GM21576 (cell line): ENCODE results near the gene YAP1.

Experiments used
- ATAC-seq: cut with Tn5 transposase; IDR thresholded peaks from one replicate; pipeline ENCODE4 v1.9.1; 2021; ENCODE audit warnings: mild to moderate bottlenecking, moderate library complexity; ENCODE audit not compliant: unreplicated experiment

YAP1 gene

DNA sequence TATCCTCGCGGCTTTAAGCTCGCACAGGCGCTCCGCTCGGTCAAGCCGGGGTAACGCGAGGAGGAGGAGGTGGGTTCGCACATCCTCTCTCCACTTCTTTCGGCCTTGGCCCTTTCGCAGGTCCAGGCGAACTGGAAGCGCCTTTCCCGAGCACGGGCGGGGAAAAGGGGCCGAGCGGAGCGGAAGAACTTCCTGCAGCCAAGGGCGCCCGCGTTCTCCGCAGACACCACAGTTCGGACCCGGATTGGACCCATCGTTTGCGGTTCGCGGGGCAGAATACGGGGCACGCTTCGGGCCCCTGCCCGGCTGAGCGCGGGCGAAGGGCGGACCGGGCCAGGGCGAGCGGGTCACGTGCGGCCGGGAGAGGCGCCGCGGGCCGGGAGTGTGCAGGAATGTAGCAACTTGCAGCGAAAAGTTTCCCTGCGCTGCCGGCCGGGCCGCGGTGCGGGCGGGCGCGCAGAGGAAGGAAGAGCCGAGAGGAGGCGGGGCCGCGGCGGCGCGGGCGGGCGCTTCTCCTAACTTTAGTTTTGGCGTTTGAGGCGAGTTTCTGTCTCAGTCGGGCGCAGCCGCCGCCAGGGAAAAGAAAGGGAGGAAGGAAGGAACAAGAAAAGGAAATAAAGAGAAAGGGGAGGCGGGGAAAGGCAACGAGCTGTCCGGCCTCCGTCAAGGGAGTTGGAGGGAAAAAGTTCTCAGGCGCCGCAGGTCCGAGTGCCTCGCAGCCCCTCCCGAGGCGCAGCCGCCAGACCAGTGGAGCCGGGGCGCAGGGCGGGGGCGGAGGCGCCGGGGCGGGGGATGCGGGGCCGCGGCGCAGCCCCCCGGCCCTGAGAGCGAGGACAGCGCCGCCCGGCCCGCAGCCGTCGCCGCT, at the start of gene YAP1:
TSS of gene YAP1 (plus strand) at position 552 of the 865 bp plus-strand sequence. CDS start 402 bp downstream, outside the sequence.
- peak; percentile 87 for ATAC-seq

DNA sequence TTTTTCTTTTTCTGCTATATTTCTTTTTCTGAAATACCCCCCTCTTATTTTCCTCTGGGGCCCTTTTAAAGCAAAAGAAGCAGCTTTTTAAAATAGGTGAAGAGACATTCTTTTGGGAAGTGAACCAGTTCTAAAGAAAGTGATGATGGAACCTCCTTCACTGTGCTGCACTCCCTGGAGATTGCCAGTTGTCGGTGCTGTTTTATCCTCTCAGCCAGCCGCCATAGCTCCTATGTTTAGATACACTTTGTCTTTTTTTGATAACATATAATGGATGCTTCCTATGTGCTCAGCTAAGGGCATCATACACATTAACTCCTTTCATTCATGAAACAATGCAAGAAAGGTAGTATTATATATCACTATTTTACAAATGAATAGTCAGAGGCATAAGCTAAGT, 49.0 kb upstream of the YAP1 start:
- no peak for ATAC-seq

DNA sequence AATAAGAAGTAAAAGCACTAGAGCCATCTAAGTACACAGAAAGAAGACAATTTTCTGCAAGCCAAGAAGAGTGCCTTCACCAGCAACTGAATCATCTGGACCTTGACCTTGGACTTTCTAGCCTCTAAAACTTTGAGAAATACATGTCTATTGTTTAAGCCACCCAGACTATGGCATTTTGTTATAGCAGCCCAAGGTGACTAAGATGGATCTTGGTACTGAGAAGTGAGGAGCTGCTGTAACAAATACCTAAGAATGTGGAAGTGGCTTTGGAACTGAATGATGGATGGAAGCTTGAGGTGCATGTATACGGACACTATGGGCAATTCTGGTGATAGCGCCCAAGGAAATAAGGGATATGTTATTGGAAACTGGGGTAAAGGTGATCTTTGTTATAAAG, 48.1 kb upstream of the YAP1 start:
- ATAC-seq = no peak

DNA sequence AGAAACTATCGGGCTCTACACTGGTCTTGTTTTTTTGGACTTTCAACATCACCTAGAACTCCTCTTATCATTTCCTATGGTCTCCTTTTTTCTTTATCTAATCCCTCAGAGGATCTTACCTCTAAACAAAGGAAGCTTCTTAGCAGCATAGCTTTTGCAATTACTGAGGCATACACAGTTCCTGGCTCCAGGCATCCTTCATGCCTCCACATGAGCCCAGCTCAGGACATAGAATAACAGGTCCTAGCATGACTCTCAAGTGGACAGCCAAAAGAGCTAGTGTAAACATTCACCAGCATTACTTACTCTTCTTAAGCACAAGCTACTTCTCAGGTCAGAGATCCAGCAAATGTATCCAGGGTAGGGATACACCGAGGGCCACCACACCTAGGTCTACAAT, 45.9 kb upstream of the YAP1 start:
- no peak for ATAC-seq

DNA sequence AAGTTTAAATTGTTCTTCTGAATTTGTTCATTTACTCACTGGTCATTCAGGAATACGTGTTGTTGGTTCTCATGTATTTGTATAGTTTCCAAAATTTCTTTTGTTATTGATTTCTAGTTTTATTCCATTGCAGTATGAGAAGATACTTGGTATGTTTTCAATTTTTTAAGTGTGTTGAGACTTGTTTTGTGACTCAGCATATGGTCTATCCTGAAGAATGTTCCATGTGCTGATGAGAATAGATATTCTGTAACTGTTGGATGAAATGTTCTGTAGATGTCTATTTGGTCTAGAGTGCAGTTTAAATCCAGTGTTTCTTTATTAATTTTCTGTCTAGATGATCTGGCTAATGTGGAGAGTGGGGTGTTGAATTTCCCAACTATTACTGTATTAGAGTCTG, 39.5 kb upstream of the YAP1 start:
- ATAC-seq = no peak

DNA sequence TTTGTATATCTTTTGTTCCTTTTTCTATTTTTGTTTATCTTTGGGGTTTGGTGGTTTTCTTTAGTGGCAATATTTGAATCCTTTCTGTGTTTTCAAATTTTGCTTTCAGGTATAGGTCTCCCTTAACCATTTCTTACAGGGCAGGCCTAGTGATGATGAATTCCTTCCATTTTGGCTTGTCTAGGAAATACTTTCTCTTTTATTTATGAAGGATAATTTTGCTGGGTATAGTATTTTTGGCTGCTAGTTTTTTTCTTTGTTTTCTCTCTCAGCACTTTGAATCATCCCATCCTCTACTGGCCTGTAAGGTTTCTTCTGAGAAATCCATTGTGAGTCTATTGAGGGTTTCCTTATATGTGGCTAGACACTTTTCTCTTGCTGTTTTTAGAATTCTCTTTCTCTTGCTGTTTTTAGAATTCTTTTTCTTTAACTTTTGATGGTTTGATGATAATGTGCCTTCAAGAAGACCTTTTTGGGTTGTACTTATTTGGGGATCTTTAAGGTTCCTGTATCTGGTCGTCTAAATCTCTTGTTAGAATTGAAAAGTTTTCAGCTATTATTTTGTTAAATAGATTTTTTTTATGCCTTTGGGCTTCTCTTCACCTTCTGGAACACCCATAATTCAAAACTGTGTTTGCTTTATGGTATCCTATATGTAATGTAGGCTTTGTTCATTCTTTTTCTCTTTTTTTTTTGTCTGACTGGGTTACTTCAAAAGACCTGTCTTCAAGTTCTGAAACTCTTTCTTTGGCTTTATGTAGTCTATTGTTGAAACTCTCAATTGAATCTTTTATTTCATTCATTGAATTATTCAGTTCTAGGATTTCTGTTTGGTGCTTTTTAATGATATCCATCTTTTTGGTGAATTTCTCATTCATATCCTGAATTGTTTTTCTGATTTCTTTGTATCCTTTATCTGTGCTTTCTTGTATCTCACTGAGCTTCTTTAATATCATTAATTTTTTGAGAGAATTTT, 38.5 kb upstream of the YAP1 start:
- ATAC-seq = no peak

DNA sequence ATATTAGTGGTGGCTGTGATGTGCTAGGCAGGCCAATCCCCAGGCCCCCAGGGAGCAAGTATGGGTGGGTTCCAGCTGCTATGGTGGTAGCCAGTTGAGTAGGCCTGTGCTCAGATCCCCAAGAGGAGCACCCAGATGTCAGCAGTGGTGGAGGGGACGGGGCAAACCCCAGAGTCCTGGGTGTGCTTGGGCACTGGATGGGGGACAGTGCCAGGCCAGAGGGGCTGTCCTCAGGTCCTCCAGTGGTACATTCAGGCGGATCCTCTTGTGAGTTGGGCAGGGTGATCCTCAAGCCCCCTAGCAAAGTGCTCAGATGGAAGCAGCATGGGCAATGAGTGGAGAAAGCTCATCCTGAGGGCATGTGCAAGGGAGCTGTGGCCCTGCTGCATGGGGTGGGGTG, 37.0 kb upstream of the YAP1 start:
- no peak for ATAC-seq

DNA sequence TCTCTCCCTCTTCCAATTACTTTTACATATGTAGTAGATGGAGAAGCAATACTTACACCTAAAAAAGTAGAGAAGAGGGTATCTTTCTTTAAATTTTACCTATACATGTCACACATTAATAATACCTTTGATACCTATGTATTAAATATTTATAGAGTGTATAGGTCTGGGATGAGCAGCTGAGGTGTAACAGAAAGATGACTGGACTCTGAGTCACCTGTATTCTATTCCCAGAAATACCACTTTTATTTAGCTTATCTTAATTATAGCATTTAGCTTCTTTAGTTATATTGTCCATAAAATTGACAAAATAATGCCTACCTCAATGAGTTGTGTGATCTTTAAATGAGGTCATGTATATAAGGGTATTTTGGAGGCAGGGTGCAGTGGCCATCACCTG, 30.6 kb upstream of the YAP1 start:
- ATAC-seq = no peak

DNA sequence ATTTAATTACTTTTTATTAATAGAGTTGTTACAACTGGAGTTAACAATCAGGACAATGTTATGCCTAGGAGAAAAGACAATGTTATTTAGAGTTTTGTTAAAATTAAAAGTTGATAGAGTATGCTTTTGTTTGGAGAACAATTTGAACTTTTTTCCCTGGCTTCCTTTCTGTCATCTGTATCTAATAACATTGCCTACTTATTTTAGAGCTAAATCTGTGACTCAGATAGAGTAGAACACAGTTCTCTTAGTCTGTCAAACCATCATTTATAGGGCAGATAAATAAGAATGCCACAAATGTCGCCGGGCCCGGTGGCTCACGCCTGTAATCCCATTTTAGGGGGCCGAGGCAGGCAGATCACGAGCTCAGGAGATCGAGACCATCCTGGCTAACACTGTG, 28.9 kb upstream of the YAP1 start:
- ATAC-seq = no peak

DNA sequence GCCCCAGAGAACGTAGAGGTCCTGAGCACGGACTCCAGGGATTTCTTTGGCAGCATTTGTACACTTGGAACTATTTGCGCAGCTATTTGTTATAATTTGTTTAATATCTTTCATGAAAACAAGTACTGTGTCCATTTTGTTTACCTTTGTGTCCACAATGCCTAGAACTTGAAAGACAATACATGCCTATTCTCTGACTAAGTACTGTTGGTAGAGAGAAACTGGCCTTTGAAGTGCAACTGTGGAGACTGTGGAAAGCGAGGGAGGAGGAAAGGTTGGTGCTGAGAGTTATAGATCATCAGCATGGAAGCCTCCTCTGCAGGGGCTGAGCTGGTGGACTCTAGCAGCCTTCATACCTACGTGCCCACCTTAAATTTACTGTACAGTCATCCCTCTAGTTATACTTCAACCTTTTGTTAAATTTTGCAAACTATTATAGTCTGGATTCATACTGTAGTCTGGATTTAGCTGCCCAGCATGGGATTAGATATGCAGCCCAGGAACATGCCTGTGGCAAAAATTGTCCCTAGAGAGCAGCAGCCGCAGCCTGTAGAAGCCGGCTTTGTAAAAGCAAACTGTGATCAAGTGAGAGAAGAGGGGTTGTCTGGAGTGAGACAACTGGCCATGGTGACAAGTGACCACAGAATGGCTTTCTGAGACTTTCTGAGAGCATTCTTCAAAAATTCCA, 24.2 kb upstream of the YAP1 start:
- no peak for ATAC-seq

DNA sequence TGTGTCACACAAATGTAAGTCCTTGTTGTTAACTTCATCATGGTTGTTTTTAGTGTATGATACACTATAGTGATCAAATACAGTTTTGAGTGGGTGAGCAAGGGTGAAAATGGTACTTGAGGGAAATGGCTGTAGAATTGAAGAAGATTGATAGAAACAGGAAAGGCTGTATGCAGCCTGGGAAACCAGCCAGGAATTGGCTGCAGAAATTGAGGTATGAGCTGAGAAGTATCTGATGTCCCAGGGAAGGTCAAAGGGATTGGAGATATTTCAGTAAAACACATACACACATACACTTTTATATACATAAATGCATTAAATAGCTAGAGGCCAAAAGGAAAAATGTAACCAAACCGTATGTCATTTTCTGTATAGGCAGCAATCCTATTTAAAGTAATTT, 13.1 kb upstream of the YAP1 start:
- no peak for ATAC-seq

DNA sequence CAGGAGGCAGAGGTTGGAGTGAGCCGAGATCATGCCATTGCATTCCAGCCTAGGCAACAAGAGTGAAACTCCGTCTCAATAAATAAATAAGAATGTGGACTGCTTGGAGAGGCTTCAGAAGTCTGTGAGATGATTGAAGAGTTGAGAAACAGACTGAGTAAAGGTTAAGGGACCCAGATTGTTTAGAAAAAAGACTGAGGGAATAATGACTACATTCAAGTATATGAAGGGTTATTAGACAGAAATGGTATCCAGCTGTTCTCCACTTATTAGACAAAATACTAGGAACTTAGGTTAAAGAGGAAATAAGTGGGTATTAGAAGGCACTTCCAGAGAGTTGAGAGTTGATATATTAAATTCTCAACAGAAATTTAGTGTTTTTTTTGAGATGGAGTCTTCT, 10.5 kb upstream of the YAP1 start:
- ATAC-seq = no peak

DNA sequence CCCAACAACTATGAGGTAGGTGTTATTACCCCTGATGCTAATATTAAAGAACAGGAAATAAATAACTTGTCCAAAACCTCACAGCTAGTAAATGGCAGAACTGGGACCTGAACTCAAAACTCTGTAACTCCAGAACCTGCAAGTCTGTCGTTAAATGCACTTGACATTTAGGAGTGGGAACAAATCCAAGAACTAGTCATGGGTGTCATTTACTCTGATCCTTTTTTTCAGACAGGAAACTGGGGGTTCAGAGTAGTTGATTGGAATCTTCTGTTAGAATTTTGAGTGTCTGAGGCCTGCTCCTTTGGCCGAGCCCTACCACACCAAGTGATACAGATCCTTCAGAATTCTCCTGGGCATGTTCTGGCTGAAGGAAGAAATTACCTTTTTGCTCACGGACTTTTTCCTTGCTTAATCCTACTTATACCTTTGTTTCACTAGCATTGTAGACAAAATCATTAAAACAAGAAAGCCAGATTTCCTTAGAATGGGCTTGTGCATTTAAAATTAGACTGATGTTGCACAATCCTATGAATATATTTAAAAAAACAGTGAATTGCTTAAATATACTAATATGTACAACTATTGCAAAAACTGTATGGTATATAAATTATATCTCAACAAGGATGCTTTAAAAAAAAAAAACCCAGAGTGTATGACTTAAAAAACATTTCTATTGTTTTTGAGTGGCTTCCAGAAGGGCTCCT, 1.4 kb upstream of the YAP1 start:
- ATAC-seq = no peak

DNA sequence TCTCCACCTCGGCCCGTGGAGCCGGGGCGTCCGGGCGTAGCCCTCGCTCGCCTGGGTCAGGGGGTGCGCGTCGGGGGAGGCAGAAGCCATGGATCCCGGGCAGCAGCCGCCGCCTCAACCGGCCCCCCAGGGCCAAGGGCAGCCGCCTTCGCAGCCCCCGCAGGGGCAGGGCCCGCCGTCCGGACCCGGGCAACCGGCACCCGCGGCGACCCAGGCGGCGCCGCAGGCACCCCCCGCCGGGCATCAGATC, 439 bp downstream of the YAP1 start:
- peak; percentile 17 for ATAC-seq

DNA sequence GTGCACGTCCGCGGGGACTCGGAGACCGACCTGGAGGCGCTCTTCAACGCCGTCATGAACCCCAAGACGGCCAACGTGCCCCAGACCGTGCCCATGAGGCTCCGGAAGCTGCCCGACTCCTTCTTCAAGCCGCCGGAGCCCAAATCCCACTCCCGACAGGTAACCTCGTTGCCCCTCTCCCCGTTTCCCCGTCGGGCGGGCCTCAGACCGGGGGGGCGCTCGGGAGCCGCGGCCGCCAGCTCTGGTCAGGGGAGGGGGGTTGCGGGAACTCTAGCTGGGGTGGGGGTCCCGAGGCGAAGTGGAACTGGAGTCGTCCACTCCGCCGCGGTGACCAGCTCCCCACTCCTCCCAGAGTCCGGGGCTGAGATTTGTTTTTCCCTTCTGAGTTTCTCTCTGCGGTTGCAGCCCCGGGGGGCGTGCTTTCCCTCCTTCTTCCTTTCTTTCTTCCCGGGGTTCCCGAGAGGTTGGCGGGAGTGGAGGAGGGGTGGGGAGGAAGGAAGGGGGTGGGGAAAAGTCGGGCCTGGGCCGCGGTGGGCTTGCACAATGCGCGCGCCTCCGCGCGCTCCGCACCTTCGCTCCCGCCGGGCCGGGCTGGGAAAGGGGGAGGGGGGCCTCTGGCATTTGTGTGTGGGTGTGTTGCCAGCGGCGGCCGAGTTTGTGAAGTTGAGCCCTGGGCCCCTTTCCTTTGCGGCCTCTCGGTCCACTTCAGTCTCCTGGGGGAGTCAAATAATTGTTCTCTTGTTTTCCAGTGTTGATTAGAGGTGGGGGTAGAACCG, 952 bp downstream of the YAP1 start:
- ATAC-seq = no peak

DNA sequence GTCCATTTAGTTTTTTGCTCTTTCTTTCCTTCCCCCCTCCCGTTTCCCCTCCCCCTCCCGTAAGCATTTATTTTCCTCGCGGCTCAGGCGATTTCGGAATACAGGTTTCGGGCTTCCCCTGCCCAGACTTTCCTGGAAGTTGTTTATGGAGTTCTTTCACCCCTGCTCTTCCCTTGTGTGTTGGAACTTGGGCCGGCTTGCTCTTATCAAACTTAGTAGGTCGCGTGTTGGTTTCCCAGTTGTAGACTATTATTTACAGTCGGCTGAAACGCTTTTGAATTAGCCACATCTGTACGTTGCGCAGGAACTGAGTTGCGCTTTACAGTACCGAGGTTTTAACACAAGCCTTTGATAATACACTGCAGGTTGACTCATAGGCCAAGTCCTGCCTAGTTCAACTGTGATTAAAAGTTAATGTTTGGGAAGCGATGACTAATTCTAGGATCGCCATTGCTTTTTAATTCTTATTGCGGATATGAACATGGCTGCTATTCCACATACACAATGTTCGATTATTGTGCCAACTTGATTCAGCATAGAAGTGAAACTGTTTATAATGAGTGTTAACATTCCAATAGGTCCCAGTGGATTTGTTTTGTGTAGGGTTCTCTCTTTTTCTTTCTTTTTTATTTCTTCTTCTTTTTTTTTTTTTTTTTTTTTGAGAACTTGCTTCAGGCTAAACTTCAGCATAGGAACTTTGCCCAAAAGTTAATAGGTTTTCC, 1.7 kb downstream of the YAP1 start:
- ATAC-seq = no peak

DNA sequence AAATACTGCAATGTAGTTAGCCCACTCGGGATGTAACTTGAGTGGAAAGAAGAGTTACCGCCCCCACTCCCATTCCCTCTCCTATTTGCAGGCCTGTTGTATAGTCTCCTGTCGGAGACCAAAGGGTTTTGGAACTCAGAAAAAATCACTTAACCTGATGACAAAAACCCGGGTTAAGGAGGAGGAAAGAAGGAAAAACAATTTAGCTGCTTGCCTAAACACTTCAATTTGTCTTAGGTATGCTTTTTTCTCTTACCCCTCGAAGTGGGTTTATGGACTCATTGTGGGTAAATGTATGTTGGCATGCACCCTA, 2.2 kb downstream of the YAP1 start:
- no peak for ATAC-seq

DNA sequence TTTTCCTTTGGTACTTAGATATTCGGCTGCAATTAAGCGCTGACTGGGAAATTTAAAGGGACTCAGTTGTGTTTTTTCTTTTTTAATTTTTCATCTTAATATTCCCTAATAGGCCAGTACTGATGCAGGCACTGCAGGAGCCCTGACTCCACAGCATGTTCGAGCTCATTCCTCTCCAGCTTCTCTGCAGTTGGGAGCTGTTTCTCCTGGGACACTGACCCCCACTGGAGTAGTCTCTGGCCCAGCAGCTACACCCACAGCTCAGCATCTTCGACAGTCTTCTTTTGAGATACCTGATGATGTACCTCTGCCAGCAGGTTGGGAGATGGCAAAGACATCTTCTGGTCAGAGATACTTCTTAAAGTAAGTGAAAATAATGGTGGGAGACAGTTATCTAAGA, 3.8 kb downstream of the YAP1 start:
- ATAC-seq = no peak

DNA sequence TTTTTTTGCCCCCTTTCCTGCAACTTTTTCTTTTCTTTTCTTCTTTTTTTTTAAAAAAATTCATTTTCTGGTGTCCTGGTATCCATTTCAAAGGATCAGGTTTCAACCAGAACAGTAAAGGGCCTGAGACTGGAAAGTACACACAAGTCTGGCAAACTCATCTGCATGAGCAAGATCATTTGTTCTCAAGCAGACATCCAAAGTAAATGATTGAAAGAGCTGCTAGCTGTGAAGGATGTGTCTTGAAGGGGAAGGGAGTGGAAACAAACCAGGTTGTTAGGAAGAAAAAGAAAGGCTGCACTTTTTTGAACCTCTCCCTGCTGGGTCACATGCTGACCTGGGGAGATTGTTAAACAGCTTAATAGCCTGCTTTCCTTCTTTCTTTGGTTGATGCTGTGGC, 5.3 kb downstream of the YAP1 start:
- no peak for ATAC-seq
